SK-N-MC (cell line): ENCODE results near the gene KCNMA1.

Source experiments
- EZH2 ChIP-seq: fragments of 200-600 bp; sonication (generic); IDR thresholded peaks from one replicate; pipeline ENCODE4 v1.6.1; 2017; ENCODE audit warnings: antibody characterized with exemption
- POLR2AphosphoS5 ChIP-seq: IDR thresholded peaks from 2 replicates; pipeline ENCODE4 v1.6.1; 2012; ENCODE audit warnings: mild to moderate bottlenecking, low read depth, low read length, borderline replicate concordance

GRCh38 chr10:77385315-77385714, 252.3 kb downstream of the KCNMA1 start:
- TF ChIP-seq EZH2 (no peak), POLR2AphosphoS5 (no peak)
